Neural progenitor cell (in vitro differentiated cells): ENCODE data around the gene ACOXL. TPM values are rescaled to one million over a fixed set of nuclear protein-coding genes. Genes with fewer than 3 reads are reported as not detected.

ENCODE experiments used
- DNase-seq: peaks from one replicate; pipeline ENCODE4 v3.0.0-alpha.2; 2016; ENCODE audit warnings: low spot score
- H2AFZ ChIP-seq: fragments of 200-600 bp; sonication (generic); replicated peaks from 2 replicates; pipeline ENCODE4 v1.6.1; 2016; ENCODE audit warnings: antibody characterized with exemption
- H3F3A ChIP-seq: fragments of 200-600 bp; sonication (generic); 2 replicates; pipeline ENCODE4 v1.6.1; 2016; ENCODE audit warnings: antibody characterized with exemption, low read depth
- H3K27ac ChIP-seq: fragments of 200-600 bp; sonication (generic); 2 replicates; pipeline ENCODE4 v1.5.1; 2016; ENCODE audit warnings: mild to moderate bottlenecking
- H3K27me3 ChIP-seq: fragments of 200-600 bp; sonication (generic); 2 replicates; pipeline ENCODE4 v1.6.1; 2016; ENCODE audit warnings: mild to moderate bottlenecking, moderate library complexity
- H3K36me3 ChIP-seq: fragments of 200-600 bp; sonication (generic); 2 replicates; pipeline ENCODE4 v1.5.1; 2016
- H3K4me1 ChIP-seq: fragments of 200-600 bp; sonication (generic); 2 replicates; pipeline ENCODE4 v1.6.1; 2016; ENCODE audit warnings: mixed run types
- H3K4me2 ChIP-seq: fragments of 200-600 bp; sonication (generic); 2 replicates; pipeline ENCODE4 v1.6.1; 2016
- H3K4me3 ChIP-seq: fragments of 200-600 bp; sonication (generic); 2 replicates; pipeline ENCODE4 v1.5.1; 2016
- H3K79me2 ChIP-seq: fragments of 200-600 bp; sonication (generic); 2 replicates; pipeline ENCODE4 v1.6.1; 2016; ENCODE audit warnings: low read depth
- H3K9ac ChIP-seq: fragments of 200-600 bp; sonication (generic); 2 replicates; pipeline ENCODE4 v1.6.1; 2016
- H3K9me3 ChIP-seq: fragments of 200-600 bp; sonication (generic); 2 replicates; pipeline ENCODE4 v1.5.1; 2016; ENCODE audit warnings: low read depth
- H4K20me1 ChIP-seq: fragments of 200-600 bp; sonication (generic); 2 replicates; pipeline ENCODE4 v1.6.1; 2016; ENCODE audit warnings: low read depth
- H3K27ac Mint-ChIP-seq: 3 replicates; pipeline ENCODE4 v1.8.0; 2021; ENCODE audit warnings: mixed read lengths
- H3K27me3 Mint-ChIP-seq: 2 replicates; pipeline ENCODE4 v1.8.0; 2022; ENCODE audit warnings: low read depth, mild to moderate bottlenecking, inconsistent platforms, moderate library complexity, mixed read lengths; ENCODE audit not compliant: insufficient read depth
- H3K36me3 Mint-ChIP-seq: 3 replicates; pipeline ENCODE4 v1.8.0; 2021; ENCODE audit warnings: mixed read lengths
- H3K4me1 Mint-ChIP-seq: 3 replicates; pipeline ENCODE4 v1.8.0; 2021; ENCODE audit warnings: mixed read lengths
- H3K4me3 Mint-ChIP-seq: 3 replicates; pipeline ENCODE4 v1.8.0; 2021; ENCODE audit warnings: mild to moderate bottlenecking, moderate library complexity, mixed read lengths
- H3K9me3 Mint-ChIP-seq: 3 replicates; pipeline ENCODE4 v1.8.0; 2020; ENCODE audit warnings: mixed read lengths
- CTCF ChIP-seq: fragments of 200-600 bp; sonication (generic); IDR thresholded peaks from 2 replicates; pipeline ENCODE4 v1.5.1; 2017; ENCODE audit warnings: antibody characterized with exemption, mild to moderate bottlenecking
- EZH2 ChIP-seq: fragments of 200-600 bp; sonication (generic); IDR thresholded peaks from 2 replicates; pipeline ENCODE4 v1.6.1; 2017; ENCODE audit warnings: antibody characterized with exemption, mild to moderate bottlenecking, moderate library complexity
- EZH2phosphoT487 ChIP-seq: fragments of 200-600 bp; sonication (generic); IDR thresholded peaks from 2 replicates; pipeline ENCODE4 v1.6.1; 2017; ENCODE audit warnings: antibody characterized with exemption
- total RNA-seq: library from RNA; depleted of rRNA; stranded (reverse); fragments of >200 nt; gene quantifications from 2 replicates; pipeline ENCODE4 v1.2.3, GENCODE V29; 2015; ENCODE audit warnings: low replicate concordance

The ACOXL gene
- total RNA-seq, 1 donor from 2014 or later, result 2.9 TPM

- no peak overlapping the region for H2AFZ ChIP-seq
- no peaks in the 10 kb centered on the region for H3K4me1 ChIP-seq
- no peaks in the 10 kb centered on the region for H3K4me1 Mint-ChIP-seq
- H3K4me3 ChIP-seq, result no peak overlapping the region
- TF ChIP-seq EZH2phosphoT487 (no peak), CTCF (no peak), EZH2 (no peak)
- H4K20me1 ChIP-seq, result no peaks in the 10 kb centered on the region
- no peak overlapping the region for H3K27ac Mint-ChIP-seq
- H3K27me3 Mint-ChIP-seq, result peaks cover 6% of the 10 kb centered on the region
- H3K9ac ChIP-seq, result no peak overlapping the region
- H3K4me2 ChIP-seq, result no peak overlapping the region
- no peaks in the 10 kb centered on the region for H3K36me3 ChIP-seq
- no peaks in the 10 kb centered on the region for H3K79me2 ChIP-seq
- no peak overlapping the region for H3K4me3 Mint-ChIP-seq
- peaks cover 14% of the 10 kb centered on the region for H3K9me3 Mint-ChIP-seq
- peaks cover 4% of the 10 kb centered on the region for H3K36me3 Mint-ChIP-seq
- DNase-seq, result no peak
- peaks cover 8% of the 10 kb centered on the region for H3K9me3 ChIP-seq
- H3F3A ChIP-seq, result no peaks in the 10 kb centered on the region
- H3K27ac ChIP-seq, result no peak overlapping the region
- no peaks in the 10 kb centered on the region for H3K27me3 ChIP-seq
Observed at GRCh38 chr2:110819711-110820110, 87.3 kb downstream of the ACOXL start.

GRCh38 chr2:110820128-110820527, 87.8 kb downstream of the ACOXL start:
- Histone ChIP-seq H3K79me2 (no peaks in the 10 kb centered on the region), H4K20me1 (no peaks in the 10 kb centered on the region), H3K4me3 (no peak overlapping the region), H3F3A (no peaks in the 10 kb centered on the region), H3K4me2 (no peak overlapping the region), H3K27ac (no peak overlapping the region), H3K36me3 (no peaks in the 10 kb centered on the region), H3K9ac (no peak overlapping the region), H2AFZ (no peak overlapping the region), H3K27me3 (no peaks in the 10 kb centered on the region), H3K4me1 (no peaks in the 10 kb centered on the region), H3K9me3 (peaks cover 8% of the 10 kb centered on the region)
- no peaks in the 10 kb centered on the region for H3K4me1 Mint-ChIP-seq
- peaks cover 18% of the 10 kb centered on the region for H3K9me3 Mint-ChIP-seq
- peaks cover 6% of the 10 kb centered on the region for H3K27me3 Mint-ChIP-seq
- no peak for DNase-seq
- H3K36me3 Mint-ChIP-seq, result peaks cover 4% of the 10 kb centered on the region
- no peak overlapping the region for H3K27ac Mint-ChIP-seq
- TF ChIP-seq EZH2, result no peak
- TF ChIP-seq CTCF, result no peak
- TF ChIP-seq EZH2phosphoT487, result no peak
- H3K4me3 Mint-ChIP-seq, result no peak overlapping the region

GRCh38 chr2:110823165-110823564, 90.8 kb downstream of the ACOXL start:
- no peaks in the 10 kb centered on the region for H4K20me1 ChIP-seq
- H3K27ac ChIP-seq, result no peak overlapping the region
- Mint-ChIP-seq H3K9me3 (peaks cover 28% of the 10 kb centered on the region), H3K4me3 (no peak overlapping the region), H3K27ac (no peak overlapping the region), H3K36me3 (peaks cover 4% of the 10 kb centered on the region), H3K27me3 (peaks cover 8% of the 10 kb centered on the region), H3K4me1 (no peaks in the 10 kb centered on the region)
- H3K79me2 ChIP-seq, result no peaks in the 10 kb centered on the region
- no peaks in the 10 kb centered on the region for H3K36me3 ChIP-seq
- TF ChIP-seq CTCF (no peak), EZH2 (no peak)
- no peak overlapping the region for H3K9ac ChIP-seq
- no peaks in the 10 kb centered on the region for H3K27me3 ChIP-seq
- H2AFZ ChIP-seq, result no peak overlapping the region
- H3F3A ChIP-seq, result no peaks in the 10 kb centered on the region
- H3K9me3 ChIP-seq, result peaks cover 8% of the 10 kb centered on the region
- DNase-seq, result no peak
- no peak overlapping the region for H3K4me3 ChIP-seq
- no peaks in the 10 kb centered on the region for H3K4me1 ChIP-seq
- no peak overlapping the region for H3K4me2 ChIP-seq

GRCh38 chr2:110827511-110827910, 95.1 kb downstream of the ACOXL start:
- peaks cover 8% of the 10 kb centered on the region for H3K9me3 ChIP-seq
- peaks cover 4% of the 10 kb centered on the region for H3K36me3 Mint-ChIP-seq
- peaks cover 30% of the 10 kb centered on the region for H3K9me3 Mint-ChIP-seq

More at GRCh38 chr2:110827511-110827910, 95.1 kb downstream of the ACOXL start:
- Histone ChIP-seq H3K4me1 (no peaks in the 10 kb centered on the region), H3K27me3 (no peaks in the 10 kb centered on the region), H3K9ac (no peak overlapping the region), H3F3A (no peaks in the 10 kb centered on the region), H3K36me3 (no peaks in the 10 kb centered on the region), H3K4me3 (no peak overlapping the region), H4K20me1 (no peaks in the 10 kb centered on the region), H3K27ac (no peak overlapping the region), H3K4me2 (no peak overlapping the region), H2AFZ (no peak overlapping the region), H3K79me2 (no peaks in the 10 kb centered on the region)
- no peak for TF ChIP-seq CTCF
- TF ChIP-seq EZH2phosphoT487, result no peak
- TF ChIP-seq EZH2, result no peak
- DNase-seq, result no peak
- H3K27me3 Mint-ChIP-seq, result peaks cover 10% of the 10 kb centered on the region
- H3K4me3 Mint-ChIP-seq, result no peak overlapping the region
- H3K27ac Mint-ChIP-seq, result no peak overlapping the region
- H3K4me1 Mint-ChIP-seq, result no peaks in the 10 kb centered on the region
